HG03571 (cell line): ENCODE data around the gene TAX1BP3.

Experiments used
- ATAC-seq: cut with Tn5 transposase; IDR thresholded peaks from one replicate; pipeline ENCODE4 v1.9.1; 2021; ENCODE audit not compliant: unreplicated experiment

The TAX1BP3 gene

DNA sequence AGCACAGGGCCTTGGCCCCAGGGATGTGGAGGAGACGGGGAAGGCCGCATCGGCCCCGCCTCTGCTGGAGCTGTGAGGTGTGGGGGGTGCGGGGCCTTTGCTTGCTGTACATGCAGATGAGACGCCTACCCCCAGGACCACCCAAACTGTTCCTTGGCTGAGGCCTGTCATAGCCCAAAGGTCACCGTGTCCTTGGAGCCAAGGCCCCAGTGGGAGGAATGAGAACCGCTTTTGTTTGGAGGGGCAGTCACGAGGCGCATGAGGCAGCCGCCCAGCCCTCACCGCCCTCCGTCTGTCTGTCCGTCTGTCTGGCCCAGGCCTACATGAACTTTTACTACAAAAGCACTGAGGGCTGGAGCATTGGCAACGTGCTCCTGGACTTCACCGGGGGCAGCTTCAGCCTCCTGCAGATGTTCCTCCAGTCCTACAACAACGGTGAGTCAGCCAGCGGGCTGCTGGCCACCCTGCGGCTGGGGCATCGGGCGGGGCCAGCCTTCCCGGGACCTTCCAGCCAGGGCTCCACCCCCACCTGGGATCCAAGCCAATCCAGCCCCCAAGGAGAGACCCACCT, 8.8 kb downstream of the TAX1BP3 start:
- ATAC-seq, result no peak

DNA sequence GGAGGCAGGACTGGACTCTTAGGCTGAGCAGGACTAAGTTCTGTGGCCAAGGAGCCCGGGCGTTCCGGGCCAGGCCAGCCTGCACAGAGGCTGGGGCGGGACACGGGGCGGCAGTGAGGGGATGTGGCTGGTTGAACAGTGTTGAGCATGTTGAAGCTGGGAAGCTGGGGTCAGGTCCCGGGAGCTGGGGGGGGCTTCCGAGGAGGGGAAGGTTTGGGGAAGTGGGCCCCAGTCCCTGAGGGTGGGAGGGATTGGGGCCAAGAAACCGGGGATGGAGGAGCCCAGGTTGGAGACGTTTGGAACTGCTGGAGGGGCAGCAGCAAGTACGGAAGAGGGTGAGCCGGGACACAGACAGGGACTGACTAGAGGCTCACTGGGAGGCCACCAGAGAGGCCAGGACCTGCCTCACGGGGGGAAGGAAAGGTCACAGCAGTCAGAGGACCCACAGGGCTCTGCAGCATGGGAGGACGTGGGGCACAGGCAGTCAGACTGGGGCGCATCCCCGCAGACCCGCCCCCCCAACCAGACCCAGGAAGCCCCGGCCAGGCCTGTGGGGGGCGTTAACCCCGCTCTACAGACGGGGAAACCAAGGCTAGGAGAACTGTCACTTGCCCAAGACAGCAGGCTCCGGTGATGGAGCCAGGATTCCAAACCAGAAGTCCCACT, 9.5 kb downstream of the TAX1BP3 start:
- ATAC-seq, result no peak

GRCh38 chr17:3657874-3658783, 10.2 kb downstream of the TAX1BP3 start:
- ATAC-seq, result no peak

DNA sequence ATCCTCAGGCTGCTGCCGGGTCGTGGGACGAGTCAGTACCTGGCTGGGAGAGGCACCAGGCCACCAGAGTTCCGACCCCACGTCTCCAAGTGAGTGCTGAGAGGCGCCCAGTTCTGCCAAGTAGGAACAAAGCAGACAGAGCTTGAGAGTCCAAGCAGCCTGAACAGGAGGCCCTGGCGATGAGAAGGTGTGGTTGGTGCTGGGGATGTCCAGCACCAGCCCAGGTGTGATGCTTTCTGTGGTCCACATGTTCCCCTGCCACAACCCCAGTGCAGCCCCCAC, 10.8 kb downstream of the TAX1BP3 start:
- no peak for ATAC-seq

GRCh38 chr17:3656755-3657587, 11.4 kb downstream of the TAX1BP3 start:
- no peak for ATAC-seq

DNA sequence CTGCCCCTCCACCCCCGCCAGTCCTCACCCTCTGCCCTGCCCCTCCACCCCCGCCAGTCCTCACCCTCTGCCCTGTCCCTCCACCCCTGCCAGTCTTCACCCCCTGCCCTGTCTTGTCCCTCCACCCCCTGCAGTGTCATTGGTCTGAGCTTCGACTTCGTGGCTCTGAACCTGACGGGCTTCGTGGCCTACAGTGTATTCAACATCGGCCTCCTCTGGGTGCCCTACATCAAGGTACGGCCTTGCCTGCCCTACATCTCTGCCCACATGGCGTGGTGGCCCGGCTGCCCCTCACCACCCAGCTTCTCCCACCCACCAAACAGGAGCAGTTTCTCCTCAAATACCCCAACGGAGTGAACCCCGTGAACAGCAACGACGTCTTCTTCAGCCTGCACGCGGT, 12.0 kb downstream of the TAX1BP3 start:
- ATAC-seq, result no peak

DNA sequence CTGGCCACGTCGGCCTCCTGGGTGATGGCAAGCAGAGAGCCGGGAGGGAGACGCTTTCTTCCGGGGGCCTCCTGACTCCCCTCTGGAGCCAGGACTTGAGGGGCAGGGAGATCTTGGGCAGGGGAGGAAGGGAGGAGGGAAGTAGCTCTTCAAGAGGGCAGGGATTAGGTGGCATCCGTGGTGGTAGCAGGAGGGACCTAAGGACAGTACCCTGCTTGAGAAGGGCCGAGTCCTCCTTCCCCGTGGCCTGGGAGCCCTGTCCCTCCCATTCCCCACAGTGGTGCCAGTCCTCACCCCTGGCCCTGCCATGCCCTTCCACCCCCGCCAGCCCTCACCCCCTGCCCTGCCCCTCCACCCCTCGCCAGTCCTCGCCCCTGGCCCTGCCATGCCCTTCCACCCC, 12.6 kb downstream of the TAX1BP3 start:
- no peak for ATAC-seq

DNA sequence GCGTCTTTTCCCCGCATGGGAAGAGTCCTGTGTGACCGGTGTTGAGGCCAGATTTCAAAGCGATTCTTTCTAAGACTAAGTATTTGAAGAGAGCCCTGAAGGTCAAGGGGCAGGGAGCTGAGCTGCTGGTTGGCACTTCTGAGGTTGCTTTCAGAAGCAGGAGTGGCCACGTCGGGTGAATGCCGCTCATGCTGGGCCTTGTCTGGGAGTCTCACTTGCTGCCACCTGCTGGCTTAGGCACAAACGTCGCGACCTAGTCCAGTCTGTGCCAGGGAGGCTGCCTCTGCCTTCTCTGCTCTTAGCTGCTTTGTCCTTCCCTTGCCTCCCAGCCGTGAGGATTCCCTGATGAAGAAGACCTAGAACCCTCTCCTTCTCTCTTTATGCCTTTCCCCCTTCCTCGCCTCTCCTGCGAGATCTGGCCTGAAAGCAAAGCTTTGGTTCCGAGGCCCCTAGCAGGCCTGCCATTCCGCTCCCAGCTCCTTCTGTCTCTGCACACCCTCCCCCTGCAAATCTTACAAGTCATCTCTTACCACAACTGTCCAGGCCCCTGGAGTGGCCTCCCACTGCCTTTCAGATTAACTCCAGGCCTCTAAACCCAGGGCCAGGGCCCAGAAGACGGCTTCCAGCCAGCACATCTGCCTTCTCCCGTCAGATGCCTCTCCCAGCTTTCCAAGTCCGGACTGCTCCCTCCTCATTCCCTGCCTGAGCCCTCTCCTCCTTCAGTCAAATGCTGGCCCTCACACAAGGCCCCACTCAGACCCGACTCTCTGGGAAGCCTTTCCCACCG, 20.4 kb downstream of the TAX1BP3 start:
- no peak for ATAC-seq

GRCh38 chr17:3647251-3647650, 21.1 kb downstream of the TAX1BP3 start:
- ATAC-seq, result no peak

- no peak for ATAC-seq
Observed at GRCh38 chr17:3645310-3645709, 23.1 kb downstream of the TAX1BP3 start.

- ATAC-seq, result no peak
Observed at GRCh38 chr17:3643889-3644349, 24.5 kb downstream of the TAX1BP3 start.

DNA sequence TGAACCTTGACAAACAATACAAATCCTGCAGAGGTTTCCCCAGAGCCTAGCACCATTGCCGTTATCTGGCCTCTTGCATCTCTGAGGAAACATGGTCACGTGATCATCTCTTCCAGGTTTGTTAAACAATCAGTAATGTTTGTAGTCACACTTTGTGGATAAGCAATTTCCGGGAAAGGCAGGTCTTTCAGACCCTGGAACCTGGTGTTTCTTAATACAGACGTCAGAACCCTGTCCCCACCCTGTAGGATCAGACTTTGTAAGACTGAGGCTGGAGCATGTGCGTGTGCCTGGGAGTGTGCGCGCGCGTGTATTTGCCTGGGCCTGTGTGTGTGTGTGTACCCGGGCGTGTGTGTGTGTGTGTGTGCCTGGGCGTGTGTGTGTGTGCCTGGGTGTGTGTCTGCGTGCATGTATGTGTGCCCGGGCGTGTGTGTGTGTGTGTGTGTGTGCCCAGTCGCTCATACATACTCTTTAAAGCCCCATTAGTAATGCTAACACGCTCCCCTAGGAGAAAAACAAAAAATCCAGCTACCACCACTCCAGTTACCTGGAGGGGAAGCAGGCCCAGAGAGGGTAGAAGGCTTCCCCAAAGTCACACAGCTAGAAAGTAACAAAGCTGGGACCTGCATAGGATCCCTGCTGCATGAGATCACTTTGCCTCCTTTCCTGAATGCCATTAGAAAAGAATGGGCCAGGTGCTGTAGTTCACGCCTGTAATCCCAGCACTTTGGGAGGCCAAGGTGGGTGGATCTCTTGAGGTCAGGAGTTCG, 26.5 kb downstream of the TAX1BP3 start:
- ATAC-seq, result no peak

DNA sequence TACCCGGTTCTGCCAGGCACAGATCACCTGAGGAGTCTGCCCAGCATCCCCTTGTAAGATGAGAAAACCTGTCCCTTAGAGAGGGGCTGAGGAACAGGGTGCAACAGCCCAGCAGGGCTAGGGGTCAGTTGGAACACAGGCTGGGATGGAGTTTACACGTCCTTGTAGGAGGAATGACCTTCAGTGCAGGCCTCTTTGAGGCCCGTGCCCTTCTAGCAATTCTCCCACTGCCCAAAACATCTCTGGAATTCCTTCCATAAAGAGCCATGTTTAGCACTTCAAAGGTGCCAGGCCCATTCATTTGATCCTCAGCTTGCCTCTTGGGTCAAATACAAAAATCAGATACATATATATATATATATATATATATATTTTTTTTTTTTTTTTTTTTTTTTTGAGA, 27.4 kb downstream of the TAX1BP3 start:
- ATAC-seq, result no peak

DNA sequence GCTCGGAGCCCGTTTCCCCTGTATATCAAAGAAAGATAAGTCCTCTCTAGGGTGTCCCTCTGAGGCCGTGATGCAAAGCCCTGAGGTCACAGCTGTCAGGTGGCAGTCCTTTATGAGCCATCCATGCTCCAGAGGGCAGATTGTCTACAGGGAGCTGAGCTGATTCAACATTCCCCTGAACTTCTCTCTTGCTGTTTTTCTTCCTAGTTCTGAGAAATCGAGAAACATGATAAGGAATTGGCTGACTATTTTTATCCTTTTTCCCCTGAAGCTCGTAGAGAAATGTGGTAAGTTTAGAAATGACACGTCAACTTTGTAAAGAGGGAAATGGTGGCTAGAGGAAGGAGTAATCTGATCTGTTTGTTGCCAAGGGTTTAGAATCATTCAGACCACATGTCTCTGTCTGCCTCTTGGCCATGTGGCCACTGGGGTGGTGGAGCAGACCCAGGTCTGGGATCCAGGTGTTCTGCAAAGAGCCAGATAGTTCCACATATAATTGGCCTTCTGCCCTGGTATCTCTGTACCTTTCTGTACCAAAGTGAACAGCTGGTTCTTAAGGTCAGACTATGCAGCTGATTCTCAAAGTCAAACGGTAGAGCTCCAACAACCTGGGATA, 28.3 kb downstream of the TAX1BP3 start:
- no peak for ATAC-seq

DNA sequence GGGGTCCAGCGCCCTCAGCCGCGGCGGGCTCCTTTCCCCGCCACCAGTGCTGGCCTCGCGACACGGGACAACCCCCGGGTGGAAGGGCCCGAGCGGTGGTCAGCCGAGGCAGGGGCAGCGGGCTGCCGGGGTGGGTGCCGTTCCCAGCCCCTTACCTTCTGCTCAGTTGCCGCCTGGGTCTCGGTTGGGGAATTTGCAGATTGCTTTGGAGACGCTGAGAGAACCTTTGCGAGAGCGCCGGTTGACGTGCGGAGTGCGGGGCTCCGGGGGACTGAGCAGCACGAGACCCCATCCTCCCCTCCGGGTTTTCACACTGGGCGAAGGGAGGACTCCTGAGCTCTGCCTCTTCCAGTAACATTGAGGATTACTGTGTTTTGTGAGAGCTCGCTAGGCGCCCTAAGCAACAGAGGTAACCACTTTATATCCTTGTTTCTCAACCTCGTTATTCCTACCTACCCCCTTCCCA, 31.4 kb downstream of the TAX1BP3 start:
- no peak for ATAC-seq

DNA sequence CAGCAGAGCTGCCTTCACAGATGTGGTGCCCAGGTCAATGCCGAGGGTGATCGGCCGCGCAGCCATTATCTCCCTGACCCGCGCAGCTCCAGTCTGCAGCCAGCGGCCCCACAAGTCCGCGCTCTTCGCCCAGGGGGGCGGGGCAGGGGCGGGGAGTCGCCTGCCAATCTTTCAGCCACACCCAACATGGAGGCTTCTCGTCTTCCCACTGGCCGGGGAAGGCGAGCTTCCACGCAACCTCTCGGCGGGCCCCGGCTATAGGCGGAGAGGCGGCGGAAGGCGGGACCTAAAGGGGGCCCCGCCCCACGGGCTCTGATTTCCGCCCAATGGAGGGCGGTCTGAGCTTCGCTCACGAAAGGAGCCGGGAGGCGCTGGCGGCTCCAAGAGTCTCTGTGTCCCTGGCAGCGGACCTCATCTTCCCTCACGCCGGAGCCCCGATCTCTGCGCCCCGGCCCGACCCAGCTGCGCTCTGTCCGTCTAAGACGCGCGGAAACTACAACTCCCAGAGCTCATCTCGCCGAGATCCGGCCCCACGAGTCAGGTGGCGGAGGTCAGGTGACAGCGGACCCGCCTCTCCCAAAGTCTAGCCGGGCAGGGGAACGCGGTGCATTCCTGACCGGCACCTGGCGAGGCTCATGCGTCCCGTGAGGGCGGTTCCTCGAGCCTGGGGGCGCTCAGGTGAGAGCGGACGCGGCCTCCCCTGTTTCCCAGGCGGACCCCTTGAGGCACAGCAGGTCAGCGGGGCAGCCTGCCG, 32.0 kb downstream of the TAX1BP3 start, which contains the start of the genes CTNS and SHPK:
Gene CTNS (plus strand): TSS at position 607 of the 754 bp plus-strand sequence. CDS start 3,447 bp downstream, outside the sequence.
Gene SHPK (minus strand): TSS at position 97 of the 754 bp plus-strand sequence. CDS start 31 bp downstream, at position 66.
- ATAC-seq, result peak; percentile 88

GRCh38 chr17:3635474-3636153, 32.8 kb downstream of the TAX1BP3 start:
- peak; percentile 1 for ATAC-seq

DNA sequence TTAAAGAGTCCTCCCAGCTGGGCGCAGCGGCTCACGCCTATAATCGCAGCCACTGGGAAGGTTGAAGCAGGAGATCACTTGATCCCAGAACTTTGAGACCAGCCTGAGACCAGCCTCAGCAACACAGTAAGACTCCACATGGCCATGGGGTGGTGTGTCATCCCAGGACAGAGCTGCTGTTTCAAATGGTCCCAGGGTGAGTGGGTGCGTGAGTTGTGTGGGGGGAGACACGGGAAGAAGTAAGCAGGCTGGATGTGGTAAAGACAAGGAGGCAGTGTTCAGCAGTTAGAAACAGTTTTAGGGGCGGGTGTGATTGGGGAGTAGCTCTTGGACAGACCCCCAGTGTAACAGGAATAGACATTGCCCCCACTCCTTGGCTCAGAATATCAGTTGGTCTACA, 36.1 kb downstream of the TAX1BP3 start:
- no peak for ATAC-seq
